Subcutaneous abdominal adipose tissue (tissue), 5 donors: Measurements from ENCODE around the gene ACAD9.

Experiments used
- H3K27ac ChIP-seq: one replicate; pipeline ENCODE4 v1.7.0; 2013; ENCODE audit warnings: low read depth, mild to moderate bottlenecking, inconsistent platforms, low read length, moderate library complexity
- H3K27me3 ChIP-seq, 5 donors: one replicate each; pipeline ENCODE4 v1.7.0; 2013; ENCODE audit warnings: low read length in 5 of 5, inconsistent platforms in 1 of 5; ENCODE audit not compliant: control insufficient read depth in 5 of 5, insufficient read depth in 4 of 5
- H3K36me3 ChIP-seq, 5 donors: one replicate each; pipeline ENCODE4 v1.7.0; 2013; ENCODE audit warnings: low read length in 5 of 5; ENCODE audit not compliant: control insufficient read depth in 5 of 5, insufficient read depth in 5 of 5
- H3K4me1 ChIP-seq, 5 donors: one replicate each; pipeline ENCODE4 v1.7.0; 2013; ENCODE audit warnings: low read length in 5 of 5, mild to moderate bottlenecking in 3 of 5, moderate library complexity in 1 of 5; ENCODE audit not compliant: control insufficient read depth in 5 of 5, insufficient read depth in 5 of 5
- H3K4me3 ChIP-seq, 5 donors: one replicate each; pipeline ENCODE4 v1.7.0; 2013; ENCODE audit warnings: low read length in 5 of 5, low read depth in 1 of 5
- H3K9ac ChIP-seq, 5 donors: one replicate each; pipeline ENCODE4 v1.7.0; 2013; ENCODE audit warnings: low read length in 5 of 5, mild to moderate bottlenecking in 4 of 5, moderate library complexity in 3 of 5
- H3K9me3 ChIP-seq, 5 donors: one replicate each; pipeline ENCODE4 v1.7.0; 2013; ENCODE audit warnings: low read length in 5 of 5; ENCODE audit not compliant: control insufficient read depth in 5 of 5
- donor health status: healthy.
- donor health status: healthy.
- donor health status: healthy.
- donor health status: healthy.
- donor health status: healthy.

ACAD9 gene

DNA sequence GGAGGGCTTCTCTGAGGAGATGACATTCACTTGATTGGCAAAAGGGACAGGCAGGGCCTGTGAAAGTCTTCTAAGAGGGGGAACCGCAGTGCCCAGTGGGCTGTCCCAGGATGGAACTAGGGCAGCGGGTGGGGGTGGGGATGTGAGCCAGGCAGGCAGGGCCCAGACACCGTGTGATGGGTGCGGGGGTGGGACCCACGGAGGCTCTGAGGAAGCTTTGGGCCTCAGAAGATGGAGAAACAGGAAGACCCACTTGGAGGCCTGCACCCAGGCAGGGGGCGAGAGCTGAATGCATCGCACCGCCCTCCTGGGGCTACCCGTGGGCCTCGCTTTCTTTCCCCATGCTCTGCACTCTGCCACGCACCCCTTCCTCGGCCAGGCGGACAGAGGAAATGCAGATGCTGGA is 32.9 kb upstream of the ACAD9 start:
- Histone ChIP-seq H3K4me3 (peak overlapping the region in 3 of 5 donors; percentile 29 to 69 (median 63)), H3K9me3 (no peaks in the 10 kb centered on the region), H3K27me3 (no peaks in the 10 kb centered on the region), H3K9ac (peak overlapping the region in 1 of 5 donors; percentile 69), H3K4me1 (peaks cover 0 to 13% (median 12%) of the 10 kb centered on the region in 5 donors), H3K27ac (no peak overlapping the region), H3K36me3 (no peaks in the 10 kb centered on the region)

DNA sequence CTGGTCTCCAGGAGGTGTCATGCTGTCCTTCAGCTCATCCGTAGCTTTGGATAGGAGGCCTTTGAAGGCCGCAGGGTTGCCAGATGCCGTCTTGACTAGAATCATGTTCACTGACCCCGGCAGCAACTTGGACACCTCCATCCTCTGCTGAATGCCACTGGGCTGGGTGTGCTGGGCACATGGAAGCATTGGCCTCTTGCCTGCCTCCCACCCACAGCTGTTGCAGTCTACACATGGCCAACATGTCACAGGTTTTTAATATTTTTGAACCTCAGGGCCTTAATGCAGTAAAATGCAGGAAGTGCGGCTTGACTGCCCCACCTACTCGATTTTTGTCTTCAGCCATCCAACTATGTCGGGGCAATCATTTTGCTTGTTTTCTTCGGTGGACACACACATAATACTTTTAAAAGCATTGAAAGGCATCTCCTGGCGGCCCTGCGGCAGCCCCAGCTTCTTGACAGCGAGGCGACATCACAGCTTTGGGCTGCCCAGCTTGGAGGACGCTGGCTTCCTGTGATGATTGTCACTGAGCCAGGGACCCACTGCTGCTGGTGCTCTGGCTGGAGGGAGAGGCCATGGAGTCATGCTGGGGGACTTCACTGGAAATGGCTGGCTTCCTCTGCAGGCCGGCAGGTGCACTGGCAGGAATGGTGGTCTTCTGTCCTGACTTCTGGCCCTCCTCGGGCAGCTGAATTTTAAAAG is 31.6 kb upstream of the ACAD9 start:
- H3K36me3 ChIP-seq, result no peaks in the 10 kb centered on the region
- no peak overlapping the region for H3K27ac ChIP-seq
- H3K4me3 ChIP-seq, result no peak overlapping the region

GRCh38 chr3:128848936-128849335 is 30.5 kb upstream of the ACAD9 start:
- Histone ChIP-seq H3K9me3 (peaks cover 0 to 7% (median 4%) of the 10 kb centered on the region in 5 donors), H3K4me3 (no peak overlapping the region)

More for the DNA sequence above, 31.6 kb upstream of the ACAD9 start:
- no peaks in the 10 kb centered on the region for H3K27me3 ChIP-seq
- no peak overlapping the region for H3K9ac ChIP-seq
- H3K4me1 ChIP-seq, result peaks cover 0 to 13% (median 12%) of the 10 kb centered on the region in 5 donors
- no peaks in the 10 kb centered on the region for H3K9me3 ChIP-seq

DNA sequence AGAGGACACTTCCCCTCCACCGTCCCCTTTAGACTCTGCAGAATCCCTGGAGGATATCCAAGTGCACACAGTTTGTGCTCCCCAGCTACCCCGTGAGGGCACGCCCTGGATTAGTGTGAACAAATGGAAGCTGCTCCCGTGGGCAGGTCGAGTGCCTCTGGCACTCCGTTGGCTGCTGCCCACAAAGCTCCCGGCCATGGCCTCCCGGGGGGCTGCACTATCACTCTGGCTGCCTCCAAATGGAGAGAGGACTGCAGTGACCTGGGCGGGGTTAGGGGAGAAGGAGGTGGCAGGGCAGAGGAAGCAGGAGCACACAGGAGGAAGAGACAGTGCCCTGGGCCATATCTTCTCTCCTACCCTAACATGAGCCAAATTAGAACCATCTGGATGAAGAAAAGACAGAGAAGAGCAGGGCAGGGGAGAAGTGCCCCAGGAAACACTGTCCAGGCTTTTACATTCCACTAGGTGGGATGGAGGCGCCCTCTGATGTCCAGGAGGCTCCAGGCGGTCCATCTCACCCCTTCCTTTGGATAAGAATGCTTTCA is 29.4 kb upstream of the ACAD9 start:
- Histone ChIP-seq H3K27me3 (no peaks in the 10 kb centered on the region), H3K27ac (no peak overlapping the region), H3K4me3 (no peak overlapping the region), H3K9ac (no peak overlapping the region), H3K9me3 (peaks cover 0 to 13% (median 10%) of the 10 kb centered on the region in 5 donors), H3K4me1 (peaks cover 0 to 13% (median 12%) of the 10 kb centered on the region in 5 donors), H3K36me3 (no peaks in the 10 kb centered on the region)

More at GRCh38 chr3:128848936-128849335, 30.5 kb upstream of the ACAD9 start:
- no peaks in the 10 kb centered on the region for H3K27me3 ChIP-seq
- peaks cover 0 to 13% (median 12%) of the 10 kb centered on the region in 5 donors for H3K4me1 ChIP-seq
- H3K36me3 ChIP-seq, result no peaks in the 10 kb centered on the region
- H3K9ac ChIP-seq, result no peak overlapping the region
- H3K27ac ChIP-seq, result no peak overlapping the region

- no peak overlapping the region for H3K9ac ChIP-seq
- H3K4me1 ChIP-seq, result peaks cover 0 to 9% (median 9%) of the 10 kb centered on the region in 5 donors
- H3K27ac ChIP-seq, result no peak overlapping the region
- no peak overlapping the region for H3K4me3 ChIP-seq
- peaks cover 0 to 15% (median 13%) of the 10 kb centered on the region in 5 donors for H3K9me3 ChIP-seq
- no peaks in the 10 kb centered on the region for H3K36me3 ChIP-seq
- no peaks in the 10 kb centered on the region for H3K27me3 ChIP-seq
Observed at GRCh38 chr3:128850544-128850943, 28.9 kb upstream of the ACAD9 start.

DNA sequence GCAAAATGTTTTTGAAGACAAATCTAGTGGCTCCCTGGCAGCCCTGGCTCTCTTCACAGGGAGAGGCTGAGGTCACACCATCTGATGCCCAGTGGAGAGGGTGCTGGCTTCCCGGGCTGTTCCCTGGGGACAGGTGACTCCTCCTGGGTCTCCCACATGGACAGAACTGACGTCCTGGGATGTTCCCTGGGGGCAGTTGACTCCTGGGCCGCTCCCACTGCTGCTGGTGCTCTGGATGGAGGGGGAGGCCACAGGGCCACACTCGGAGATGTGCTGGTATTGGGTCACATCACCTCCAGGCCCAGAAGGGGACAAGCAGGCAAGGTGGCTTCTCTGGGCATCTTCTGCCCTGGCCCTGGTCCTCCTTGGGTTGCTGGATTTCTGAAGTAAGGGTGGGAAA is 27.8 kb upstream of the ACAD9 start:
- Histone ChIP-seq H3K9ac (no peak overlapping the region), H3K27me3 (no peaks in the 10 kb centered on the region), H3K27ac (no peak overlapping the region), H3K9me3 (peaks cover 0 to 17% (median 13%) of the 10 kb centered on the region in 5 donors), H3K4me3 (no peak overlapping the region), H3K36me3 (no peaks in the 10 kb centered on the region), H3K4me1 (no peaks in the 10 kb centered on the region)

DNA sequence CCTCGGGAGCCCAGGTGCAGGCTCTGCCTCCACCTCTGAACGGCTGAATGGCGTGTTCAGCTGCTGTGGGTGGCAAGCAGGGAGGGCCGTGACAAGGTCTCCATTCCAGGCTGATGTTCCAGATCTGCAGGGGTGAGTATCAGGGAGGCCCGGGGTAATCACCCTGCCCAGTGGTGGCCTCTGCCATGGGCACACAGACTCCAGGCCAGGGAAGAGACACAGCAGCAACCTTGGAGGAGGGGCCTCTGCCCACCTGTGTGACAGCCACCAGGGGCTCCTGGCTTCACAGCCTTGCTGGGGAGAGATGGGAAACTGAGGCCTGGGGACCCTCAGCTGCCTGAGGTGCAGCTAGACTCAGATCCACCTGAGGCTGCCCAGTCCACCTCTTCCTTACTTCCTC is 25.6 kb upstream of the ACAD9 start:
- Histone ChIP-seq H3K9ac (no peak overlapping the region), H3K4me3 (peak overlapping the region in 1 of 5 donors; percentile 2), H3K4me1 (no peaks in the 10 kb centered on the region), H3K27ac (no peak overlapping the region), H3K36me3 (no peaks in the 10 kb centered on the region), H3K27me3 (no peaks in the 10 kb centered on the region), H3K9me3 (peaks cover 0 to 29% (median 25%) of the 10 kb centered on the region in 5 donors)

DNA sequence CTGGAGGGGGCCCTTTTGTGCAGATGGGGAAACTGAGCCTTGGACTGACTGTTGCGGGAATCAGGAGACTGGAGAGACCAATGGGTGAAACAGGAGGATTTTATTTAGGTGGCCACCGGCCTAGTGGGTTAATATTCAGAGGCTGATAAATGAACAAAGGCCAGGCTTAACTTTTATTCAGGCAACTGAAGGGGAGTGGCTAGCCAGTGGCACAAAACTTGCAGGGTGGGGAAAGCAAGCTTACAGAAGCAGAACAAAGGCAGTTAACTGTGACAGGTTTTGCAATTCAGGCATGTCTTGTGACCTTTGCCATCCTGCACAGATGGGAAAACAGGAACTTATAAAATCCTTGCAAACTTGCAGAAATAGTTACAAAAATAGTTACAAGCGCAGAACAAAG is 24.9 kb upstream of the ACAD9 start:
- Histone ChIP-seq H3K9me3 (peaks cover 3 to 36% (median 31%) of the 10 kb centered on the region in 5 donors), H3K9ac (no peak overlapping the region), H3K27ac (no peak overlapping the region), H3K4me1 (no peaks in the 10 kb centered on the region), H3K4me3 (no peak overlapping the region), H3K27me3 (no peaks in the 10 kb centered on the region), H3K36me3 (no peaks in the 10 kb centered on the region)

GRCh38 chr3:128855569-128855968 is 23.9 kb upstream of the ACAD9 start:
- H3K4me3 ChIP-seq, result no peak overlapping the region
- H3K9me3 ChIP-seq, result peaks cover 5 to 47% (median 42%) of the 10 kb centered on the region in 5 donors
- H3K9ac ChIP-seq, result no peak overlapping the region
- H3K36me3 ChIP-seq, result no peaks in the 10 kb centered on the region
- H3K27ac ChIP-seq, result no peak overlapping the region
- H3K4me1 ChIP-seq, result no peaks in the 10 kb centered on the region
- no peaks in the 10 kb centered on the region for H3K27me3 ChIP-seq

DNA sequence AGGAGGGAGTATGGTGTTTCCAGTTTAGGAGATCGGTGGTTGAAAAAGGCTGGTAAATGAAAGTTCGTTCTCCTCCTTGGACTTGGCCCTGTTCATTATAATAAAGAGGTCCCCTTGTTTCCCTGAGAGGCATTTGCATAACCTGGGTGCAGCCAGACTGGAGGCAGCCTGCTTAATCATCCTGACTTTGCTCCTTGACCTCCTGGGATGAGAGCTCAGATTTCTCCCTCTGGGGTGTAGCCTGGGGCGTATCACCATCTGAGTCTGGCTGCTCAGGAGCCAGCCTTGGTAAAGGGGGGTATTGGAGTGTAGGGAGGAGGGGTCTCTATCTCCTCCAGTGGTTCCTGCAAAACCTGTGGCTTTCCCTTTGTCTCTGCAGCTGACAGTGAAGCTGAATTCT is 21.3 kb upstream of the ACAD9 start:
- Histone ChIP-seq H3K9ac (no peak overlapping the region), H3K9me3 (peaks cover 7 to 56% (median 43%) of the 10 kb centered on the region in 5 donors), H3K4me3 (no peak overlapping the region), H3K27ac (no peak overlapping the region), H3K4me1 (no peaks in the 10 kb centered on the region), H3K27me3 (no peaks in the 10 kb centered on the region), H3K36me3 (no peaks in the 10 kb centered on the region)
